DMS79 (cell line): ENCODE measurements around the gene ZDHHC14.
"Not testable (repeated sequence)": the region's sequence is repeated elsewhere in the genome, so short reads cannot be mapped to it uniquely, and the experiment has no call there.

Experiments
- DNase-seq: peaks from one replicate; lab custom pipeline; 2025; lab: John Stamatoyannopoulos, UW

The ZDHHC14 gene

DNA sequence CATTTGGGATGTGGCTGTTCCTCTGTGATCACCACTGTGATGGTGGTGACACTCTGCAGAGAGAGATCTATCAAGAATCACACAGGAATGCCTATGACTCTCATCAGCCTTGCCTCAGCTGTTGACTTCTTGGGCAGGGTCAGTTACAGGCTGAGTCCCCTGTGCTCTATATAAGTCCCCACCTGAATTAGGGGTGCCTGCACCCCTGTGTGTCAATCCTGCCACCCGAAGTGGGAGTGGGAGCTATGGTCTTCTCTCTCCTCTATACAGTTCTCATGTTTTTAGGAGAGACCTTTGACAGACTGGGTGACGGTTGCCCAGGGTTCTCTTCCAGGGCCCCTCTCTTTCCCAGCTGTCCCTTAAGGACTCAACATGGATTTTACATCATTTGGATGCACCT, 173.8 kb downstream of the ZDHHC14 start:
- no peak for DNase-seq

DNA sequence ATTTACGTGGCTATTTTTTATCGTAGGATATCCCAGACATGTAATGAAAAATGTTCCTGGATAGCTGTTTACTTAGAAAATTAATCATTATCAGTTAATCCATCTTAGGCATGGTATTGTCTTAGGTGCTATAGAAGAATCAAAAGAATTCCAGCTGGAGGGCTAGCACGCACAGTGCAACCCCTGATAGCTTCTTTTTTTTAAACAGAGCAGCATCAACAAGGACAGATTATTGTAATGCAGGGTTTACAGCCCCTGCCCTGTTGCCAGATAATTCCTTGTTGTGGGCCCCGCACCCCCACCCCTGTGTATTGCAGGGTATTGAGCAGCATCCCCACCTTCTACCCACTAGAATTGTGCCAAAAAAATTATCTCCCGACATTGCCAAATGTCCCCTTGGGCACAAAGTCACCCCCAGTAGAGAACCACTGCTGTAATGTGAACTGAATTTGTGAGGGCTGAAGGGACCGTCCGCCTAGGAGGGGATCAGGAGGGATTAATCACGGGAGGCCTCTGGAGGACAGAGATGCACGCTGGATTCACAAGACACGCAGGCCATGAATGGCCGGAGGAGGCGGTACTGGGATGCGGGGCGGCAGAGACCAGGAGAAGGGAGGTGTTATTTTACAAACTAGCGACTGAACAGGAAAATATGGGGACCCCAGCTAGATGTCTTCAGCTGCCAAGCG, 174.6 kb downstream of the ZDHHC14 start:
- no peak for DNase-seq

DNA sequence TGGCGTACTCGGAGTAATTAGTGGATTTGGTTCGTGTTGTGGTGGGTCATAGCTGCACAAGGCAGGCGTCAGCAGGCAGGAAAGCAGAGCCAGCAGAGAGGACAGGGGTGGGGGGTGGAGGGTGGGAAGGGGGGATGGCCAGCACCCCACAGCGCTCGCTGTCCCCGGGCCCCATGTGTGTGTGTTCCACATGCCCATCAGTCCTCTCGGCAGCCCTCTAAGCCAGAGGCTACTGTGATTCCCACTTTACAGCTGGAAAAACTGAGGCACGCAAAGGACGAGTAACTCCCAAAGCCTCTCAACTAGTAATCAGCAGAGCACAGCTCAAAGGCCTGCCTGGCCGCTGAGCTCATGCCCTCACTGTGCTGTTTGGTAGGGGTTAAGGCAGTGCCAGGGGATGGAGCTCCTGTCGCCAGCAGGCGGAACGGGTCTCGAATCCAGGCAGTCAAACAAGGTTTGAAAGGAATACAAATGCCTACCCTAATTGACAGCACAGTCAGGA, 175.2 kb downstream of the ZDHHC14 start:
- no peak for DNase-seq

DNA sequence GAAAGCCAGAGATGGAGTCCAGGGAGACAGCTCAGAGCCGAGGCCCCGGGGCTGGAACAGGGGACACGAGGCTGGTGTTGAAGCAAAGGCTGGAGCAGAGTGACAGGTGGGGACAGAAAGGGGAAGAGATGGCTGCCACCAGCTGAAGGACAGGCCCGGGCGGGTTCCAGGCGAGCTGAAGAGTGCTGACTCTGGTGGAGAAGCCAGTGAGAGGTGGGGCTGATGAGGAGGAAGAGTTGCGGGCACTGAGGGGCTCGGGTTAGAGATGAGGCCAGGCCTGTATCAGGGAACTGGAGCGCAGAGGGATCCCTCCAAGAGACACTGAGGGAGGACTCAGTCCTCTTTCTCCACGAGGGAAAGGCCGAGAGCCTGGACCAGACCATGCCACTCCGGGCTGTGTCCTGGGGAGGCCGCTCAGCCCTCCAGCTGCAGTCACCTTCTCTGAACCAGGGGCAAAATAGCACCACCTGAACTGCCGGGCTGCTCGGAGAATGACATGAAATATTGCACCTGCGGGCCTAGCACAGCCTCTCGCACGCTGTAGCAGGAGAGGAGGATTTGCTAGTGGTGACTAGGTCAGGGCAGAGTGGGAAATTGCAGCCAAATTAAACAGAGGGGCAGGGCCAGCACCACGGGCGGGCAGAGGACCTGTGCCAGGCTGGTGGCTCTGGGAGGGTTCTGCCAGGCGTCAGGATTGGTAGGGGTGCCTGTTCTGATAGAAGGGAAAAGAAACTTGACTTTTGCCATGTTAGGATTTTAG, 175.9 kb downstream of the ZDHHC14 start:
- no peak for DNase-seq

DNA sequence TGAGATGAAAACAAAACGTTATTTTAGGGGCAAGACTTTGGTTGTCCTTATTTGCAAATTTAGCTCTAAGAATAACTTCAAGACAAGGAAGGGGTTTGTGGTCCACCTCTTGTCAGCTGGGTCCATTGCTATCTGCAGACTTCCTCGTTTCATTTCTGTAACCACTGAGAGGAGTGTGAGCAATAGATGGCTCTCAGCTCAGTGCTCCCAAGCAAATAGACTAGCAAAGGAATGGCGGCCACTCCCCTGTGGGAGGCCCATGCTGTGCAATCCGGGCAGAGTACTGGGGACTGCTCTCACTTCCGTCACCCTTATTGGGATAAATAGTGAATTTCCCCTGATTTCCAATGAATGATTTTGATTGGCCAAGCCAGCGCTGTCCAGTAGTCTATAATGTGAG, 176.6 kb downstream of the ZDHHC14 start:
- no peak for DNase-seq

DNA sequence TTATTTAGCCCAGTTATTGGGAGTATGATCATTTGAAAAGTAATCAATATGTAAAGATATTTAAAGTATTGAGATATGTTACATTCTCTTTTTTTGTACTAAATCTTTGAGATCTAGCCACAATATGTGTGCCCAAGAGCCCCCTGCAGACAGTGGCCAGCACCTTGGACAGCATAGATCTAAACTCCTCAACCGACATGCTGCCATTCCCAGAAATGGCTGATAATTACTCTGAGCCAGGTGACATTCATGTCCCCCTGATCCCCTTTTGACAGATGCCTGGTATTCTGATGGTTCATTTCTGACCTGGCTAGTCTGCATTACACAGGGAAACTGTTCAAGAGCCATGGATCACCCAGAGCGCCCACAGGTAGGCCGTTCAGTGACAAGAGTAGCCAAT, 177.1 kb downstream of the ZDHHC14 start:
- DNase-seq = no peak

DNA sequence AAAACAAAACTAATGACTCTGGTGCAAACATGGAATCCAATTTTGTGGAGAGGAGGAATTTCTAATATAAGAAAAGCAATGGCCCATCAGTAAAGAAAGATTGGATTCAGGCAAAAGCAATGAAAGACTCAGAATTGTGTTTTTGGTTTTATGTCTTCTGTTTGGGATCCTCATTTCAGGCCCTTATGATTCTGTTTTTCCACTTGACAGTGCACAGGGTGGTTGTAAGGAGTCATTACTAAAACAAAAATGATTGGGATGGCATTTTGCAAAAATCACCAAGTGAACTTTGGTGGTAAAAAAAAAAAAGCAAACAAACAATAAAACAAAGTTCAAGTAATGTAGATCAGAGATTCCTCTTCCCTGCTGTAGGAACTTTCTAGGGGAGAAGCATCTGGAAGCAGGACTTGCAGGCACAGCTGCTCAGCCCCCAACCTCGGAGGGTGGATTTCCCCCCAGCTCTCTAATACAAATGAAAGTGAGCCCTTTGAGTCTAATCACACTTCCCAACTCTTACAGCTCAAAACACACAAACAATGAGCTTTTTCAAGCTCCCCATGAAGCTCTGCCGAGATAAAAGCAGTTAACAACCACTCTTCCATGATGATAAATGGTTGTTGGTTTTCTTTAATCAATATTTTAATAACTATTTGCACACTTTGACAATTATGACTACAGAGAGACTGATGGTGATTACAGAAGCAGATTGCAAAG, 177.7 kb downstream of the ZDHHC14 start:
- no peak for DNase-seq

DNA sequence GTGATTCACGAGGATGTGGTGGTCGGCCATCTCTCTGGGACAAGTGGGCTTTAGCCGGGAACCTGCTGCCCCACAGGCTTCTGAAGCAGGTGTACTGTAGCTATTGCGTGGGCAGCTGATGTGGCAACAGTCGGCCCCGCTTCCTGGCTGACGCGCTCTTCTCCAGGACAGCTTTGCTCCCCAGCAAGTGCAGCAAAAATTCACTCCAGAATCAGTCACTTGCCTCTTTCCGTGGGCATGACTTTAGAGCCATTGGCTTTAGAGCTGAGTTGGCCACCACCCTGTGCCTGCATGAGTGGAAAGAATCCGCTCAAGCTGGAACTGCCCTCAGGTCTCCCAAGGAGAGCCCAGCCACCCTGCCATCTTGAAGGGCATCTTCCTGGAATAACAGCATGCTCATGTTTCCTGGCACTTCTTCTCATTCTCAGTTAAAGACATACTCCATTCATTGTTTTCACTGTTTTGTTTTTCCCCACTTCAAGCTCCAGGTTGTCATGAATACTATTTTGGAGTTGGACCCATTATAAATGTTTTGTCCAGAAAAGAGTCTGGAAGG, 178.3 kb downstream of the ZDHHC14 start:
- no peak for DNase-seq

DNA sequence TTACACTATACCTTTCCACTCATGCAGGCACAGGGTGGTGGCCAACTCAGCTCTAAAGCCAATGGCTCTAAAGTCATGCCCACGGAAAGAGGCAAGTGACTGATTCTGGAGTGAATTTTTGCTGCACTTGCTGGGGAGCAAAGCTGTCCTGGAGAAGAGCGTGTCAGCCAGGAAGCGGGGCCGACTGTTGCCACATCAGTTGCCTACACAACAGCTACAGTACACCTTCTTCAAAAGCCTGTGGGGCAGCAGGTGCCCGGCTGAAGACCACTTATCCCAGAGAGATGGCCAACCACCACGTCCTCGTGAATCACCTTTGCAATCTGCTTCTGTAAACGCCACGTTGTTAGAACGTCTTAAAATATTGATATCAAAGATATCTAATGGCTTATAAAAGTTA, 179.1 kb downstream of the ZDHHC14 start:
- not testable (repeated sequence) for DNase-seq

DNA sequence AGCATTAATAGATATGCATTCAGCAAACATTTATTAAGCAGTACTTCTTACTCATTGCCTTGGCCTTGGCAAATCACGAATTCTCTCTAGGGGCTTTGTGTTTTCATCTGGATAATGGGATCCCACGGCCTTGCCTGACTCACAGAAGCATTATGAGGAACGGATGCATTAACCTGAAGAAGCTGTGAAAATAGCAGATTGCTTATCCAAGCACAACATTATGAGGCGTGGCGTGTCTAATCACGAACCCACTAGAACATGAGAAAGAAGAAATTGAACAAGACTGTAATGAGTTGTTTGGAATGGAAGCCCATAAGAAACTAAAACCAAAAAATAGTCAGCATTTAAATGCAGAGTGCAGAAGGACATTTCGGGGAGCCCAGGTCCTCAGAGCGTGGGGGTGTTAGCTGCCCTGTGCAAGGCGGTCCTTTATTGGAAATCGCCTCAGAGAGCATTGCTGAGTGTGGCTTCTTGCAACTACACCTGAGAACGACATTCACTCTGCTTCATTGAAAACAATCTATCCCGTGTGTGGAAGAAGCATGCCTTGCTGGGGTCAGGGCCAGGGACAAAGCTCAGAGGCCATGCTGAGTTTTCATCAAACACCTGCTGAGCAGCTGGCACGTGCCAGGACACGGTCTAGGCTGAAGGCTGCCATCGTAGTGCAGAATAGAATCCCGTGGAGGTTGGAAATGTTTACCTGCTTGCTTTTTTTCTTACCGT, 179.9 kb downstream of the ZDHHC14 start:
- peak; percentile 71 for DNase-seq

DNA sequence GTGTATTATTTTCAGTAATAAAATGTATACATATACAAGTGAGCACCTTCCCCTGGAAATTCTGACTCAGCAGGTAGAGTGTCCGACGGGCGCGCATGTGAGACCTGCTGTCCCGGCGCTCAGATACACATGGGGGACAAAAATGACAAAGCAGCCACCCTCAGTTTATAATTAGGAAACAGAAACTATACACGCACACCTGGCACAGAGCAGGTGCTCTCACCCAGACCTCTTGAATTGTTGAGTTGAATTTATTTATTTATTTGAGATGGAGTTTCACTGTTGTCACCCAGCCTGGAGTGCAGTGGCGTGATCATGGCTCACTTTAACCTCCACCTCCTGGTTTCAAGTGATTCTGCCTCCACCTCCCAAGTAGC, 180.4 kb downstream of the ZDHHC14 start:
- peak; percentile 71 for DNase-seq

DNA sequence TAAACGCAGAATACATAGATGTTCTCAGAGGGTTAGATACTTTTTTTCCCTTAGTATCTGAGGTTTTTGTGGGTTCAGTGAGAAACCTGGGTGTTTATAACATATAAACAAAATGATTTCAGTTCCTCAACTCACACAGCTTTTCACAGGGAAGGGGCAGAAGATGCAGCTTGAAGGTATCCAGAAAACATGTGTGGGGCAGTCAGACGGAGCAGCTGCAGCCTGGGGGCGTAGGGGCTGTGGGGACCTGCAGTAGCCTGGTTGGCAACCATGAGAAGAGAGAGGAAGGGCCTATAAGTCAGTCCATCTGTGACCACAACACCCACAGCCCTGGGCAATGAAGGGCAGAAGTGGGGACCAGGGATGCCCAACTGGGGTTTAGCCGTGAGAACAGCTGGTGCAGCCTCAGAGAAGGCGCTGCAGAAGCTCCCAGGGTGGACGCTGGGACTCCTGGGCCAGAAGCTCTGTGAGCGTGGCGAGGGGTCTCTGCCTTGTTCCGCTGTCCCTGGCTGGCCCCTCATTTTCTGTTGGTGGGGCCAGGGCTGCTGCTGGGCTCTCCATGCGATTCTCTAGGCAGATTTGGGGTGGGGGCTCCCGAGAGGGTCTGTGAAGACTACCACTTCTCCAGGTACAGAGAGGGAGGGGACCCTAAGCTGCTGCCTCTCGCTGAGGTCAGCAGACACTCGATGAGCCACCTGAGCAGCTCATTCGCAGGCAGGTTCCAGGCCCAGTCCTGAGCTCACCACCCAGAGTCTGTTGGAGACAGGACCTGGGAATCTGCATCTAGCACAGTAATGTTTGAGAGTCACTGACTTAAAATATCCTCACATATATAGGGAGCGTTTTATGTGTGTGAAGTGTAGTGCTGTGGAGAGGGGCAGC, 181.2 kb downstream of the ZDHHC14 start:
- DNase-seq = no peak

DNA sequence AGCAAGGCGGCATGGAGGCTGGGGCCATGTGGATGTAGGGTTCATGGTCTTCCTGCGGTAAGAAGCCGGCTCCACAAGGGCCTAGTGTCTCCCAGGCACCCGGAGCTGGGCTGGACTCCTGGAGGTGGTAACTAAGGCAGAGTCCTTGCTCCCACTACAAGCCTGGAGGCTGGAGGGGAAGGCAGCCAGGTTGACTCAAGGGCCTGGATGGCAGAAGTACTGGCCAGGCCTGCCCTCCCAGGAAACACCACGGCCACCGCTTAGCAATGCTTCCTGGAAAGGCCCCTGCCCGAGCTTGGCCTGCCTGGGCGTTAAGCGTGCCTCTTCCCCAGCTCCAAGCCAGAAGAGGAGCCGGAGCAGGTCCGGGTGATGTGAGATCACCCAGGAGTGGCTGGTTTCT, 182.0 kb downstream of the ZDHHC14 start:
- DNase-seq = no peak

DNA sequence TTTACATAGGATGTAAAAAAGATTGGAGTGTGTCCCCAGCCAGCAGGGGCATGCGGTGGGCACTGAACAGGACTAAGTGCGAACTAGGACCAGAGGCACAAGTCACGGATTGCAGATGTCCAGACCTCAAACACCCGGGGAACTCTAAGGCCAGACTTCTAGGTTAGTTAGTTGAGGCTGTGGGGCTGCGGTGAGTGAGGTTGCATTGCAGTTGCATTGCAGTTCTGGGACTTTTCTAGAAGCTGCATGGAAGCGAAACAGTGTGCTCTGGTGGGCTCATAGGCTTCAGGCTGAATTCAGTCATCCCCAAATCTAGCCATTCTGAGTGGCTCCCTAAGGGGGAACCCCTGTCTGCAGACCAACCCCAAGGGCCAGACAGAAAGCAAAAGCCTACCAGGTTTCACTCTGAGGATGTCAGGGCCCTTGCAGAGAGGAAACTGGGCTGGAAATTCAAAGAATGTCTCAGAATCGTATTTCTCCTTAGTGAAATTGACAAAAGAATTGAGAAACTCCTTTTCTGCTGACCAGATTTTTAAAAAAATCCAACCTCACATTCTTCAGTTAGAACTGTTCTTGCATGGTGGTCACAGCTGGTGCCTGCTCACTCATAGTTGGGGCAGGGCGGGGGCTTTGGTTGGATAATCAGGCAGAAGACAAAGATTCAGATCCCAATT, 182.8 kb downstream of the ZDHHC14 start:
- DNase-seq = no peak

DNA sequence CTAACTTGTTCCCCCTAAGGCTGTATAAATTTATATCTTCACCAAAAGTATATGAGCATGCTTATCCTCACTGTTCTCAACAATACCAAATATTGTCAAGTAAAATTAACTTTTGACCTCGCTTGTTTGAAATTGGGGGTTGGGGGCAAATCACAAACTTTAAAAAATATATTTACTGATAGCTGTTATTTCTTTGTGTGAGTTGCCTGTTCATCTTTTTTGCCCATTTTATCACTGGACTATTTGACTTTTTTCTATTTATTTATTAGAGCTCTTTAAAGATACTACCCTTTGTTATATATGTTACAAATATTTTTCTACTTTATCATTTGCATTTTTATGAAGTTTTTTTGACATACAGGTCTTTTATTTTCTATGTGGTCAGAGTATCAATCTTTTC, 187.7 kb downstream of the ZDHHC14 start:
- DNase-seq = no peak

DNA sequence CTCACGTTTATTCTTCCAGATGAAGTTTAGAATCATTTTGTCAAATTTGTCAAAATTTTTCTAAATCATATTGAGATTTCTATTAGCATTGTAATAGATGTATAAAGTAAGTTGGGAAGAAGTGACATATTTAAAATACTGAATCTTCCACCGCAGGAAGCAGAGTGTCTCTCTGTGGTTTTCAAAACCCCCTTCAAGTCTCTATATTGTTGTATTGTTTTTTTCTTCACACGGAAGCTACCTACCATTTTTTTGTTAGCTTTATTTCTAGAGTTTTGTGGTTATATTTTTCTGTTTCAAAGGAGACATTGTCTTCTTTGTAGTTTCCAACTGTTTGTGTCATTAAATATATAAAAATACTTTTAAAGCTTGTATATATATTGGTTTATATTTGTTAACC, 188.6 kb downstream of the ZDHHC14 start:
- DNase-seq = no peak

DNA sequence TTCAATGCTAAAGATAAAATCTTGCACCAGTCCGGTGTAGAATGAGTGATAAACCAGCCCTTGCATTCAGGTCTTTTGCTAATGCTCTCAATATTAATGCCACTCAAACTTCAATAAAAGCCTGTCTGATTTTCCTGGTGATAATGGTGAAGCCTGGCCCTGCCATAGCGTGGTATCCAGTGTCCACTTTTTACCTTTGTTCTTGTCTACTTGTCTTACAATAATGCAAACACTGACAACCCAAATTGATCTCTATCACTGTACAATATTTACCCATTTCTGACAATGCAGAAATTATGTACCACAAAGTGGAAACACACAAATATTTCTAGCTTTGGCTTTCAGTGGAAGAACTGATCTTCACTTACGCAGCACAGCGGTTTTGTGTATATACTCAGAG, 189.1 kb downstream of the ZDHHC14 start:
- DNase-seq = no peak

DNA sequence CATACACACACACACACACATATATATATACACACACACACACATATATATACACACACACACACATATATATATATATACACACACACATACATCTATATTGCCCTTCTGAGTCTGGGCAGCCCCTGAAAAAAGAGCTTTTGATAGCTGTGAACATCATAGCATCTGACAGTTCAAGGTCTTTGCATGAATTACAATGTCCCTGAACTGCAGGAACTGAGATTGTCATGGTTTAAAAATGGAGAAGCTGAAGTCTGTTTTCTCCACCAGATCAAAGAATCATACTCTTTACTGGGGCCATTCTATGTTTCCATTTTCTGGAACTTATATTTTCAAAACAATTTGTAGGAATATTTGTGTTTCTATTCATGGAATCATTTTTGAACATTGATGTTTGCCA, 189.8 kb downstream of the ZDHHC14 start:
- DNase-seq = no peak

DNA sequence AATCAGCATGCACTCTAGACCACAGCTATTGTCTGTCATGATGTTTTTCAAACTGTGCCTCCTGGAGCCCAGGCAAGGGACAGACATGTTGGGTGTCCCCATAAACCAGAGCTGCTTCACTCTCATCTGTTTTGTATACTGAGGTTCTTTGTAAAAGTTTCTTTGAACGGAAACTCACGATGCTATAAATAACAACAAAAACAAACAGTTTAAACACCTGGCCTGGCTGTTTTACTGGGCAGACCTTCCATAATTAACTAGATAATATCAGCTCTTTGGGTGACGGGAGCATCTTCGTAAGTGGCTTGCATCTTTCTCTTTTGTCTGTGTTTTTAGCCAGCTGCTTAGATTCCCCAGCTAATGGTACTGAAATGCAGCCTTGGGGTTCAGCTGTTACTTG, 190.3 kb downstream of the ZDHHC14 start:
- DNase-seq = no peak

DNA sequence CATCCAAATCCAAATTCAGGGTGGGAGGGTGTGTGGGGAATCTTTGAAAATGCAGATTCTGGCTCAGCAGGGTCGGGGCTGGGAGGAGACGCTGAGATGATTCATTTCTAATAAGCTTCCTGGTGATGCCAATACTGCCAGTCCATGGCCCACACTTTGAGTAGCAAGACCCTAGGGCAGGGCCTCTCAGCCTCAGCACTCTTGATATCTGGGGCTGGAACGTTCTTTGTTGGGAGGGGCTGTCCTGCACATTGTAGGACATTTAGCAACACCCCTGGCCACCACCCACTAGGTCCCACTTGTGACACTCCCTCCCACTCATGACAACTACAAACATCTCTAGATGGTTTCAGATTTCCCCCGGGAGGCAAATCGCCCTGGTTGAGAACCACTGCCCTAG, 191.0 kb downstream of the ZDHHC14 start:
- no peak for DNase-seq
